Left ventricle myocardium superior (tissue), 1 donor: ENCODE data around the gene IPO11. TPM values are rescaled to one million over a fixed set of nuclear protein-coding genes. Genes with fewer than 3 reads are reported as not detected.
A peak's percentile ranks its signal among the peaks of the same experiment; 100 is the strongest.
"Not testable (repeated sequence)": the region's sequence is repeated elsewhere in the genome, so short reads cannot be mapped to it uniquely, and the experiment has no call there.

Experiments used
- ATAC-seq: fragments of 200-7000 bp; cut with Tn5 transposase; one replicate; pipeline ENCODE4 v1.9.1; 2020; ENCODE audit warnings: mild to moderate bottlenecking, moderate library complexity
- DNase-seq: peaks from one replicate; pipeline ENCODE4 v3.0.0-alpha.2; 2020
- intact Hi-C: fragments of 100-400 bp; cut with micrococcal nuclease; formaldehyde crosslinking; loops from one replicate; pipeline ENCODE4 v1.11.0; 2022
- total RNA-seq: library from RNA; stranded (reverse); fragmentation: NEBNext Ultra II Directional; extraction: Animal tissue kit (Norgen Biotek cat#: 25700); gene quantifications from one replicate; pipeline ENCODE4 v1.2.1, GENCODE V29; 2021
- donor health status: DM: no; HTN: yes; CAD: no; lungs with severe emphysema.

The IPO11 gene
- total RNA-seq, 1 donor from 2014 or later: 38.9 TPM

DNA sequence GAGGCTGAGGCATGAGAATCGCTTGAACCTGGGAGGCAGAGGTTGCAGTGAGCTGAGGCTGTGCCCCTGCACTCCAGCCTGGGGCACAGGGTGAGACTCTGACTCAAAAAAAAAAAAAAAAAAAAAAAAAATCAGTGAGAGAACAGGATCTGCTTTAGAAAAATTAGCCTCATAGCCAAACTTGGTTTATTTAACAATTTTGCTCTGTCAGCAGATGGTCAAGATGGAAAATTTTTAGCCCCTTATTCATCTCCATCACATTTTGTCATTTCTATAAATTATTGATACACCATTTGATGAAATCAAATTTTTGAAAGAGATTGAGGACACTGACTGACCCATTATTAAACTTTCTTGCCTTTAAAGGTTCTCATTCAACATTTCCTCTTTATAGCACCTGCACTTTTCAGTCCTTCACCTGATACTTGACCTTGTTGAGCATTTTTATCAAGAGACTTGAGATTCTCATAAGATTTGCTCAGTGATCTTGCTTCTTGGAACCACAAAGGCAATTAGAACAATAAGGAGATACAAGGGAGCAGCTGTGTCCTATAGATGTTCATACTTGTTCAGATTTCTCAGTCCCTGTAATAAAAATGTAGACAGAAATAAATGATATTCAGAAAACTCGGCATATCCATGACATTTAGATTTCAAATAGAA is 204.2 kb downstream of the IPO11 start:
- DNase-seq: no peak
- ATAC-seq: no peak
- intact Hi-C loops: no loop called here

DNA sequence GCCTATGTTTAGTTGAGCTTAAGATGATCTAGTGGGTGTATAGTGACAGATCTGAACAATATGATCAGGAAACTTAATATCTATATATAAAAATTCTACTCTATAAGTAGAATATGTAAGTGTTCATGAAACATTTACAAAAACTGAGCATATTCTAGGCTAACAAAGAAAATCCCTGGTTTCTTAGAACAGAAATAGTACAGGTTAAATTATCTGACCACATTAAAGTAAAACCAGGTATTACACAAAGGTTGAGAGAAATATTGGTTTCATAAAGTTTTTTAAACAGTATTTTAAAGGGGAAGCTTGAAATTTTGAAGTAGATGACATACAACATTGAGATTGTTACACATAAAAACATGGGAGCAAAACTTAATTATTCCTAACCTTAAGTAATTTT is 205.4 kb downstream of the IPO11 start:
- DNase-seq (no peak), ATAC-seq (no peak)
- intact Hi-C loops: no loop called here

DNA sequence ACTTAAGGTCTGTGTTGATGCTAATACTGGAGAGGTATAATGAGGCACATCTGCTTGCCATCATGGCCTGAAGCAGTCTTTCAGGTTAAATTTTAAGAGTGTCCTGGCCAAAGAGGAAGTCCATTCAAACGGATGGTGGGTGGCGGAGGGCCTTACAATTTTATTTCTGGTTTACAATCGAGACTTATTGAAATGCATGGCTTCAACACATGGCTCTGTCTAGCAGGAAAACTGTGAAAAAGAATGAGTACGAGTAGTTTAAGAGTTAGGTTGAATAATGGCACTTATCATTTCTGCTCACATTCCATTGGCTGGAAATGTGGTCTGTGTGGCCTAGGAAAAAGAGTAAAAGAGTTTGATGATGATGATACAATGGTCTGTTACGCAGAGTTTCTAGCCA is 208.2 kb downstream of the IPO11 start:
- no peak for DNase-seq
- no peak for ATAC-seq
- intact Hi-C loops: no loop called here

- intact Hi-C loops: no loop called here
- DNase-seq: no peak
- no peak for ATAC-seq
These were observed 208.7 kb downstream of the IPO11 start for GRCh38 chr5:62621280-62621679.

- ATAC-seq: no peak
- DNase-seq: no peak
- intact Hi-C loops: no loop called here
These were observed 210.7 kb downstream of the IPO11 start for GRCh38 chr5:62623271-62623670.

- ATAC-seq, DNase-seq, intact Hi-C loops: not testable (repeated sequence)
These were observed 211.9 kb downstream of the IPO11 start for GRCh38 chr5:62624436-62624835.

DNA sequence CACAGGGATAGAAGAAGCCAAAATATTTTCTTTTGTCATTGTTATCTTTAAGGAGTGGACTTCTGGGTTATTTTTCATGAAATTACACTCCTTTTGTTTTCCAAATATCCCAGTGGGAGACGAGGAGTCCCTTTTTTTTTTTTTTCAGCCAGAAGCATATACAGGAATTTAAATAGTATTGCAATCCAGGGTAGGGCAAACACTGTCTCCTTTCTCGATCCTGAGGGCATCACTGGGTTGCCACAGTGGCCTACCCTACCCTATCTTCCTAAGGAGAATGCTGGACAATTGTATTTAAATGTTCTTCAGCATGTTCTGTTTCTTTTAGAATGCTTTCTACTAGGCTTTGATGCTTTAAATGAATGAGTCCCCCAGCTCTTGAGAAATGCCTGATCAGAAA is 214.0 kb downstream of the IPO11 start:
- no peak for DNase-seq
- ATAC-seq: no peak
- intact Hi-C loops: no loop called here

DNA sequence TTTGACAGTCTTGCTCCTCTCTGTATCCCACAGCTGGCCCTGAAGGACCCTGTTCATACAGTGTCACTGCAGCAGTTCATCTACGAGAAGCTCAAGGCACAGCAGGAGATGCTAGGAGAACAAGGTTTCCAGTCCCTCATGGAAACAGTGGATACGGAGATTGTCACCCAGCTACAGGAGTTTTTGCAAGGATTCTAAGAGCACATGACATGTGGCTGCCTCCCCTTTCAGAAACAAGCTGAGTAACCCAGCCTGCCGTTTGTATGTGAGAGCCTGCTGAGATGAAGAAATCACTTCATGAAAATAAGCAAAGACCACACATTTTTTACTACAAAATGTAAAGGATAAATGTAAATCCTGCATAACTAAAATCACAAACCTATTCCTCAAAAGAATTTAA is 214.6 kb downstream of the IPO11 start:
- DNase-seq: no peak
- intact Hi-C loops: no loop called here
- no peak for ATAC-seq

DNA sequence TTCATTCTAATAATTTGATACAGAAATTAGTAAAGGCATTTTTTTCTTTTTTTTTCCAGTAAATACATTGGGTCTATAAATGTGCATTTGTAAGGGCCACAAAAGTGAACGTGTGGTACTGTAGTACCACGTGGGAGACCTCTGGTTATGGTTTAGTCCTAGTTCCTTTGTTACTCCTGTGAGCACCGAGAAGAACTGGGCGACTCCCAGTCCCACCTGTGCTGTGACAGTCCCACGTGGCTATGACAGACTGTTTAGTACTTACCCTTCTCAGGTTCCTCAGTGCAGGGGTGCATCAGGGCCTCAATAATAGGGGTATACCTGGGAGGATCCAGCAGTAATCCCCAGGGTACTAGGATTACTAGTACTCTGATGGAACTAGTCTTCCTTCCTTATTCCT is 215.3 kb downstream of the IPO11 start:
- DNase-seq (no peak), ATAC-seq (no peak)
- intact Hi-C loops: no loop called here

DNA sequence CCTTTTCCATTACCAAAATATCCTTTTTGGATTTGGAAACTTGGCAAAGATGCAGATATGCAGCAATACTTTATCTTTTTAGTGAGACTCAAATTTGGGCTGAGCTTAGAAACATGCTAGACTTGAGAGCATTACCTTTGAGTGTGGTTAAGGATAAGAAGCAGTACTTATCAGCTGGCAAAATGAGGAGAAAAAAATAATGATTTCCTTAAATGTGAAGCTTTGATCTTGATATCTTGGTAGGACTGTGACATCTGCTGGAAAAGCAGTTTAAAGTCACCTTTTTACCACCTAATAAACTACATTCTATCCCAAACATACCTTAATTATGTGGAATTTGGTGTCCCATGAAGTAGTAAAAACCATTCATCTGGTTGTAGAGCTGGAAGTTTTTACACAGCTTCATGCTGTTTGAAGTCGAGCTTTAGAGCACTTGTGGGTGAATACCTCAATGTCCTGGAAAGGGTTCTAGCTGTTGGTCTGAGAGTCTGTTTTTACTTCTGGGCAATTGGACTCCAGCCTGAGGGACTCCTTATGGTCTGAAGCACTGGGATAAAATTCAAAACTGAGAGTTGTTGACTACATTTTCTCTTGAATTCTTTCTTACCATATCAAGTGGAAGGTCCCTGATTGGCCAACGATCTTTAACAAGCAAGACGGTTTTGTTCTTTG is 219.5 kb downstream of the IPO11 start:
- ATAC-seq (no peak), DNase-seq (no peak)
- intact Hi-C loops: no loop called here

DNA sequence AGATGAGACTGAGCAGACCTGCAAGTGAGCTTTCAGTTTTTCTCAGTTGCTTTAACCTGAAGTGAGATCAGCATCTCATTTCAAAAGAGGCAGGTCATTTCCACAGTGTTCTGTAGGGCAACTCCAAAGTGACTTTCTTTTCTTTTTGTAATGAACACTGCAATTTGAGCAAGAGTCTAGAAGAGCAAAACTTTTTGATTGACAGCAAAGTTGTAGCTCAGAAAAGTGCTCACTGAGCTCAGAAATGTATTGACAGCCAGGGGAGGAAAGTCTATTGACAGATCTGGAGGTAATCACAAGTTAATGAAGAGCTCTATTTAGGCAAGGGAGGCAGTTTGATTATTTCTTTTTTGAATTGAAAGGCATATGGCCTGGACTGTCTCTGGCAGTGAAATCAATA is 220.7 kb downstream of the IPO11 start:
- ATAC-seq: no peak
- DNase-seq: no peak
- intact Hi-C loops: no loop called here

- ATAC-seq (no peak), DNase-seq (no peak)
- intact Hi-C loops: no loop called here
These were observed 227.9 kb downstream of the IPO11 start for GRCh38 chr5:62640446-62640845.

GRCh38 chr5:62642468-62642867 is 229.9 kb downstream of the IPO11 start:
- intact Hi-C loops: no loop called here
- no peak for DNase-seq

DNA sequence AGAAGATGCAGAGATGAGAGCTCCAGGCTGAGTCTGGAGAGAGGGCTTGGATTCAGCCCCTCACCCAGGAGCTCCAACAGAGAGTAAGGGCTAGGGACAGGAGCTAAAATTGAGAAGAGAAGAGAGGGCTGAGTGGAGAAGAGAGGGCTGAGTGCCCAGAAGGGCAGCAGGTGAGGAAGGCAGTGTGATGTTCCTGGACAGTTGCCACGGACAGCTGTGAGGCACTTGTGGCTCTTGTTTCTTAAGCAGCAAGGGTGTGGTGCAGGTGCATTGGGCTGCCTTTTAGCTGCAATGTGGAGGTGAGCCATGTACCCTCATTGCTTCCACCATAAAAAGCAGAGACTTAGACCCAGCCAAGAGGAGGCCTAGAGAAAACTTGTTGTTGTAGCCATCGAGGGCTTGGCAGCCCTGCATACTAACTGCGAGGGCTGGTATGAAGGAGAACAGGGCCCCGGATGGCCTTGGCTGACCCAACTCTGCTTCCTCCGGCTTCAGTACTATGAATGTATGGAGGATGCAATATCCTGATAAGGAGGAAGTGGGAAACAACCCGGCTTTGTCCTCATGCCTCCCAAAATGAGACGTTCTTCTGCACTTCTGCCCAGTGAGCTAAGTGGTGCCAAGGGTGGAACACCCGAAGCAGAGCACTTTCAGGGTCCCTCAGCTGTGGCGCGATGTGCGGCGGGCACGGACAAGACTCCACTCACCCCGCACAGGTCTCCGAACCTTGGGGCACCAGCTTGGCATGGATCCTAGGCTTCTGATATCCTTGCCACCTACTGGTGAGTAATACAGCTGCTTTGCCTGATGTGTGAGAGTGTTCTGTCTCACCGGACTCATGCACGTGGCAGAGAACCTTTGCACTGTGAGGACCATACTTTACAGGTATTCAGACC is 231.2 kb downstream of the IPO11 start:
- no peak for DNase-seq
- intact Hi-C loops: no loop called here
- ATAC-seq: peak; percentile 46

More at GRCh38 chr5:62642468-62642867, 229.9 kb downstream of the IPO11 start:
- no peak for ATAC-seq

GRCh38 chr5:62645223-62645622 is 232.7 kb downstream of the IPO11 start:
- intact Hi-C loops: no loop called here
- no peak for DNase-seq
- ATAC-seq: no peak

DNA sequence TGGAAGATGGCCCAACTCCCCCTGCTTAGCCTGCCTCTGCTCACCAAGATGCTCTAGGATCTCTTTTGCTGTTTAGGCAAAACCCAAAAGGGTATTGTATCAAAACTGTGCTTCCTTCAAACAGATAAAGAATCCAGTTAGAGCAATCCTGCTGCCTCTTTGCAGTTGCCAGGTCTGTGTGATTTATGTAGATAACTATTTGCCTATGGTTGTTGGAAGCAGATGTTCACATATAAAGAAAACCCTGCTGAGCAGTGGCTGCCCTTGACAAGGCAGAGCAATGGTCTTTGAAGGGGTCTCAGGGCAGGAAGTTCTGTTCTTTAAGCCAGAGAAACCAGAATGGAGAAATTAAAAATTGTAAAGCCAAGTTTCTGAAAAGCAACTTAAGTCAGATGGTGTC is 234.7 kb downstream of the IPO11 start:
- DNase-seq (no peak), ATAC-seq (no peak)
- intact Hi-C loops: no loop called here

DNA sequence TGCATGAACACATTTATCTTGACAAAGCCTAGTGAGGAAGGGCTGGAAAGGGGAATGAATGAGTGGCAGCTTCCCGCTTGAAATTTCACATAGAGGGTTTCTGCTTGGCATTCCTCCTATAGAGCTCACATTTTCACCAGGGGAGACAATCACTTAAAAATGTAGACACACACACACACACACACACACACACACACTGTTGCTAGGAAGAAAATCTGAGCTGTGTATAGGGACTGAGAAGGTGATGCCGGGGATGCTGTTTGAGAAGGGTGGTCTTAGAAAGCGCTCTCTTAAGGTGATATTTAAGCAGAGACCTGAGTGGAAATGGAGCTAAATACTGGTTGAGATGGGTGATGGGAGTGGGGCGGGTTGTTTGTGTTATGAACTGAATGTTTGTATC is 236.5 kb downstream of the IPO11 start:
- ATAC-seq (no peak), DNase-seq (no peak)
- intact Hi-C loops: no loop called here

- DNase-seq: no peak
- intact Hi-C loops: no loop called here
These were observed 237.0 kb downstream of the IPO11 start for GRCh38 chr5:62649476-62650113.

DNA sequence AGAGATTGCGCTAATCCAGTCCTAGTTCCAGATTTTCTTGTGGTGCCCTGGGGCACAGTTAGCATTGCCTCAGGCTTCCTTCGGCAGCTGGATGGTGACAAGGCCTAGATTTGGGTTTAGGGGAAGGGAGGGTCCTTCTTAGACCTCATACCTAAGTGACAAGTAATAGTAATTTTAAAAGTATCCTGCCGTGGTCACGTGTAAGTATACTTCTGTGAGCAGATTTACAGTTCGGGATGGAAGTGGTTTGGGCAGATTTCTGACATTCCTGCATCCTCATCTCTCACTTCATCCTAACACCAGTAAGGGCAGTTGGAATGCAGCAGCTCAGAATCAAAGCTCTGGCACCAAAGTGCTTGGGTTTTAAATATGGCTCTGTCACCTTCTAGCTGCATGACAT is 237.6 kb downstream of the IPO11 start:
- intact Hi-C loops: no loop called here
- DNase-seq: no peak
- no peak for ATAC-seq

More at GRCh38 chr5:62649476-62650113, 237.0 kb downstream of the IPO11 start:
- ATAC-seq: no peak

DNA sequence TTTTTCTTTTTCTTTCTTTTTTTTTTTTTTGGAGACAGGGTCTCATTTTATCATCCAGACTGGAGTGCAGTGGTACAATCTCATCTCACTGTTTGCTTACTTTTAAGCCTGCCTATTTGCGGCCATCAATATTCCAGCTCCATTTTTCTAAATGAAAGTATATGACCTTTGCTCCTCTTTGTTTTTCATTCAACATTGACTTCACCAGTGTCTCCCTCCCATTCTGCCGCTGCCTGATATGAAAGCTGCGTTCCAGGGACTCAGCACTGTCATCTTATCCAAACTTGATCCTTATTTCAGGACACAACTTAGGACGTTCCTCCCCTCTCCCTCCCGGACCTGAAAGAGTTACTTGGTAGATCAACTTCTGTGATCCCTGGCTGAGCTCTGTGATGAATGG is 239.7 kb downstream of the IPO11 start:
- DNase-seq (no peak), ATAC-seq (no peak)
- intact Hi-C loops: no loop called here
